GM10248 (cell line): Measurements from ENCODE around the gene LTB.

Experiments
- CTCF ChIA-PET: fragments of 300-600 bp; sonication (Branson Sonifier 250); formaldehyde crosslinking; extraction: SDS; loops from one replicate; lab custom pipeline; 2021; ENCODE audit warnings: antibody characterized with exemption; lab: Yijun Ruan, JAX
- POLR2A ChIA-PET: fragments of 350-650 bp; sonication (Branson Sonifier 250); formaldehyde crosslinking; extraction: SDS; loops from one replicate; lab custom pipeline; 2020; ENCODE audit warnings: antibody characterized with exemption; lab: Yijun Ruan, JAX
- DNase-seq: peaks from one replicate; pipeline ENCODE4 v3.0.0; 2012; ENCODE audit errors: extremely low spot score
- TF ChIP-seq, protein P1 (sequence below): IDR thresholded peaks from 2 replicates; pipeline ENCODE4 v1.5.1; 2012; ENCODE audit warnings: mild to moderate bottlenecking, low read depth; ENCODE audit errors: extremely low read depth, missing control alignments, control extremely low read depth

LTB gene

GRCh38 chr6:31534521-31535040, 47.6 kb downstream of the LTB start:
- TF ChIP-seq, protein P1, sequence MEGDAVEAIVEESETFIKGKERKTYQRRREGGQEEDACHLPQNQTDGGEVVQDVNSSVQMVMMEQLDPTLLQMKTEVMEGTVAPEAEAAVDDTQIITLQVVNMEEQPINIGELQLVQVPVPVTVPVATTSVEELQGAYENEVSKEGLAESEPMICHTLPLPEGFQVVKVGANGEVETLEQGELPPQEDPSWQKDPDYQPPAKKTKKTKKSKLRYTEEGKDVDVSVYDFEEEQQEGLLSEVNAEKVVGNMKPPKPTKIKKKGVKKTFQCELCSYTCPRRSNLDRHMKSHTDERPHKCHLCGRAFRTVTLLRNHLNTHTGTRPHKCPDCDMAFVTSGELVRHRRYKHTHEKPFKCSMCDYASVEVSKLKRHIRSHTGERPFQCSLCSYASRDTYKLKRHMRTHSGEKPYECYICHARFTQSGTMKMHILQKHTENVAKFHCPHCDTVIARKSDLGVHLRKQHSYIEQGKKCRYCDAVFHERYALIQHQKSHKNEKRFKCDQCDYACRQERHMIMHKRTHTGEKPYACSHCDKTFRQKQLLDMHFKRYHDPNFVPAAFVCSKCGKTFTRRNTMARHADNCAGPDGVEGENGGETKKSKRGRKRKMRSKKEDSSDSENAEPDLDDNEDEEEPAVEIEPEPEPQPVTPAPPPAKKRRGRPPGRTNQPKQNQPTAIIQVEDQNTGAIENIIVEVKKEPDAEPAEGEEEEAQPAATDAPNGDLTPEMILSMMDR = no peak
- CTCF ChIA-PET = interaction anchor here (1.0 to 1.3 kb wide), 3 partner anchors 9 to 17 kb away, joined by 3 to 5 read pairs (median 3); no protein-coding TSS in a partner anchor
- POLR2A ChIA-PET = interaction anchor here (1.5 kb wide), 1 partner anchor 64 kb away, joined by 4 read pairs; no protein-coding TSS in a partner anchor
- no peak for DNase-seq

DNA sequence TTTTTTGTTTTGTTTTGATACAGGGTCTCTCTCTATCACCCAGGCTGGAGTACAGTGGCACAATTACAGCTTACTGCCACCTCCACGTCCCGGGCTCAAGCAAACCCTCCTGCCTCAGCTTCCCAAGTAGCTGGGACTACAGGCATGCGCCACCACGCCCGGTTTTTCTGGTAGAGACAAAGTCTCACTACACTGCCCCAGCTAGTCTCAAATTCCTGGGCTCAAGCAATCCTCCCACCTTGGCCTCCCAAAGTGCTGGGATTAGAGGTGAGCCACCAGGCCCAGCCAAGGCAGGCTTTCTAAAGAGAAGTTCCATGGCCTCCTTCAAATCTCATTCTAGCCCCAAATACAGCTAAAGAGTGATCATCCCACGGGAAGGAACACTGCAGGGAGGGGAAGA, 48.2 kb downstream of the LTB start:
- TF ChIP-seq, protein P1 = no peak
- ChIA-PET POLR2A (interaction anchor here (1.5 kb wide), 1 partner anchor 65 kb away, joined by 4 read pairs; no protein-coding TSS in a partner anchor), CTCF (interaction anchor here (0.7 to 1.3 kb wide), 4 partner anchors 9 to 17 kb away, joined by 3 to 5 read pairs (median 3); partner anchors contain the start of gene ATP6V1G2)
- no peak for DNase-seq

DNA sequence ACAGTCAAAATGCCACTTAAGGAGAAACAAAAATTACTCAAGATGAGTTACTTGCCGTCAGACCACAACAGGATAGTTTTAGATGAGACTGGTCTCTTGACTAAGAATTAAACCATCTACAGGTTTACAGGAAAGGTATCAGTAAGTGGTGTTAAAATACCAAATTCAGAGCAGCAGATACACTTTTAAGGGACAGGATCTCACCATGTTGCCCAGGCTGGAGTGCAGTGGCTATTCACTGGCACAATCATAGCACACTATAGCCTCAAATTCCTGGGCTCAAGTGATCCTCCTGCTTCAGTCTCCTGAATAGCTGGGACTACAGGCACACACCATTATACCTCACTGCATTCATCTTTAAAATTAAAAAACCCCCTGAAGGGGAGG, 48.8 kb downstream of the LTB start:
- ChIA-PET CTCF (interaction anchor here (0.7 to 1.2 kb wide), 2 partner anchors 13 to 18 kb away, joined by 3 to 5 read pairs; partner anchors contain the start of gene ATP6V1G2), POLR2A (no interaction called here)
- TF ChIP-seq, protein P1 = no peak
- DNase-seq = no peak

DNA sequence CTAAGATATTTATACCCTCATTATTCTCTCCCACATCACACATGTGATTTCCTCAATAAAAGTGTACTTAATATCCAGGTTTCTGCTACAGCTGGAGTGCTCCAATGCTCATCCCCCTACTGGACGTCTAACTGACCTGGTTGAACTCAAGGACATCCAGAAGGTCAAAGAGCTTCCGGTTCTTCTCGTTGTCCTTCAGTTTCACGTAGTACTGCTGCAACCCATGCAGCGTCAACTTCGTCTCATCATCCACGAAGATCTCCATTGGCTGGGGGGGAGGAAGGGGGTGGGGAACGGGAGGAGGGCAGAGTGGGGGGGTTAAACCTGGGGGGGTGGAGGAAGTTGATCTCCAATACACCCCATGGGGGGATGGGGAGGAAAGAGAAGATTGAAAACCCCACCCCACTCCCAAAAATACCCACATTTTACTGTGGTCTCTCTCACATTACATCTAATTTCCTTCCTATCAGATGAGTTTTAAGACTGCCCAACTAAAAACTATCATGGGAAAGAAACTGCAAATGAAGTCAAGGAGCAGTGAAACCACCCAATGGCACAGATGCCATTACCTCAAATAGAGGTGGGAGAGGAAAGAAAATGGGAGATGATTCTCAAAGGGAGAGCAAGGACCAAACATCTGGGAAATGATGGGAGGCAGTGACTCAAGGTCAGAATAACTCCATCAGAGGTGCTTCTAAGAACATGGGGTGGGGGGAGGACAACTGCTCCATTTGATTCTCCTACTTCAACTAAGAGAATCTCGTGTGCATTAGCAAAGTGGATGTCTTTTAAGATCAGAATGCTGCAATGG, 49.4 kb downstream of the LTB start:
- CTCF ChIA-PET = interaction anchor here (2.2 kb wide), 1 partner anchor 8 kb away, joined by 7 read pairs; the partner anchor contains the start of gene DDX39B
- TF ChIP-seq, protein P1 = no peak
- POLR2A ChIA-PET = interaction anchor here (0.6 to 2.1 kb wide), 2 partner anchors 9 to 62 kb away, joined by 3 to 7 read pairs; partner anchors contain the start of gene DDX39B
- DNase-seq = no peak

DNA sequence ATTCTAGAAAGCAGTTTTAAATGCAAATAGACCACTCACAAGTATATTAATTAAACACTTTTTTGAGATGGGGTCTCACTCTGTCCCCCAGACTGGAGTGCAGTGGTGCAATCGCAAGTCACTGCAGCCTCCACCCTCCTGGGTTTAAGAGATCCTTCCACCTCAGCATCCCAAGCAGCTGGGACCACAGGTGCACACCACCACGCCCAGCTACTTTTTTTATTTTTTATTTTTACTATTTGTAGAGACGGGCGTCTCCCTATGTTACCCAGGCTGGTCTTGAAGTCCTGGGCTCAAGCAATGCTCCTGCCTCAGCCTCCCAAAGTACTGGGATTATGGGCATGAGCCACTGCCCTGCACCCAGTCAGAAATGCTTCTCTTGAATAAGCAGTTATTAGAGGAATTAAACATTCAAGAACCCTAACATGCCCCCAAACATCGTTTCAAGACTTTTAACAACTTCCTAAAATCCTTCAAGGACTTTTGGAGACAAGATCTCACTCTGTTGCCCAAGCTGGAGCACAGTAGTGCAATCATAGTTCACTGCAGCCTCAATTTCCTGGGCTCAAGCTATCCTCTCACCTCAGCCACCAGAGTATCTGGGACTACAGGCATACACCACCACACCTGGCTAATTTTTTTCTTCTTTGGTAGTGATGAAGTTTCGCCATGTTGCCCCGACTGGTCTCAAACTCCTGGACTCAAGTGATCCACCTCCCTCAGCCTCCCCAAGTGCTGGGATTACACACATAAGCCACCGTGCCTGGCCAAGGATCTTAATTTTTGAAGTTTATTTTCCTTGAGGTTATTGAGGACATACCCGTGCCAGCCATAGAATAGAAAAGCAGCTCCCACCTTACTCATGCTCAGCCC, 50.2 kb downstream of the LTB start:
- ChIA-PET POLR2A (interaction anchor here (0.6 to 2.1 kb wide), 5 partner anchors 9 to 606 kb away, joined by 3 to 9 read pairs (median 6); partner anchors contain the start of genes DDX39B and NFKBIL1), CTCF (interaction anchor here (0.9 to 2.2 kb wide), 4 partner anchors 9 to 67 kb away, joined by 3 to 7 read pairs (median 4); partner anchors contain the start of gene DDX39B)

More for the DNA sequence above, 50.2 kb downstream of the LTB start:
- TF ChIP-seq, protein P1 = no peak
- no peak for DNase-seq
